Fibroblast of the aortic adventitia (primary cell): ENCODE measurements around the gene ATP13A2. TPM values are rescaled to one million over a fixed set of nuclear protein-coding genes. Genes with fewer than 3 reads are reported as not detected.
"Not testable (repeated sequence)": the region's sequence is repeated elsewhere in the genome, so short reads cannot be mapped to it uniquely, and the experiment has no call there.

Experiments used
- DNase-seq: peaks from one replicate; pipeline ENCODE4 v3.0.0-alpha.2; 2010; ENCODE audit warnings: low read depth
- H3K4me3 ChIP-seq: 2 replicates; pipeline ENCODE4 v1.5.1; 2011; ENCODE audit warnings: low read depth, mild to moderate bottlenecking, control low read depth, low read length, moderate library complexity
- total RNA-seq: library from RNA; depleted of rRNA; stranded (reverse); fragments of >200 nt; gene quantifications from 2 replicates; pipeline ENCODE4 v1.2.3, GENCODE V29; 2012; ENCODE audit warnings: low replicate concordance
- TF ChIP-seq, protein P1 (sequence below): IDR thresholded peaks from 2 replicates; pipeline ENCODE4 v1.5.1; 2011; ENCODE audit warnings: mild to moderate bottlenecking, low read length, control low read depth, inconsistent platforms; ENCODE audit not compliant: insufficient read depth

The ATP13A2 gene
- total RNA-seq, 1 donor: 18.4 TPM

DNA sequence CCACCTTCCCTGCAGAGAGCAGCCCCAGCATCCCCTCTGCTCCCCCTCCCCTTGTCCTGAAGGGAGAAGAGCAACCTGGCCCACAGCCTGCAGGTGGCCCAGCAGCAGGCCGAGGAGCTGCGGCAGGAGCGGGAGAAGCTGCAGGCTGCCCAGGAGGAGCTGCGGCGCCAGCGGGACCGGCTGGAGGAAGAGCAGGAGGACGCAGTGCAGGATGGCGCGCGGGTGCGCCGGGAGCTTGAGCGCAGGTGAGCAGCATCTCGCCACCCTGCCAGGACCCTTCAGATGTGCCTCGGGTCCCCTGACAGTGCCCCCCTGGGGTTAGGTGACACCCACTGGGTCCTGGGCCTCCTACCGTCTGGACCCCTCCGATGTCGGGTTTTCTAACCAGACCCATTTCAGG lies 67.7 kb downstream of the ATP13A2 start:
- no peak for DNase-seq
- TF ChIP-seq, protein P1, sequence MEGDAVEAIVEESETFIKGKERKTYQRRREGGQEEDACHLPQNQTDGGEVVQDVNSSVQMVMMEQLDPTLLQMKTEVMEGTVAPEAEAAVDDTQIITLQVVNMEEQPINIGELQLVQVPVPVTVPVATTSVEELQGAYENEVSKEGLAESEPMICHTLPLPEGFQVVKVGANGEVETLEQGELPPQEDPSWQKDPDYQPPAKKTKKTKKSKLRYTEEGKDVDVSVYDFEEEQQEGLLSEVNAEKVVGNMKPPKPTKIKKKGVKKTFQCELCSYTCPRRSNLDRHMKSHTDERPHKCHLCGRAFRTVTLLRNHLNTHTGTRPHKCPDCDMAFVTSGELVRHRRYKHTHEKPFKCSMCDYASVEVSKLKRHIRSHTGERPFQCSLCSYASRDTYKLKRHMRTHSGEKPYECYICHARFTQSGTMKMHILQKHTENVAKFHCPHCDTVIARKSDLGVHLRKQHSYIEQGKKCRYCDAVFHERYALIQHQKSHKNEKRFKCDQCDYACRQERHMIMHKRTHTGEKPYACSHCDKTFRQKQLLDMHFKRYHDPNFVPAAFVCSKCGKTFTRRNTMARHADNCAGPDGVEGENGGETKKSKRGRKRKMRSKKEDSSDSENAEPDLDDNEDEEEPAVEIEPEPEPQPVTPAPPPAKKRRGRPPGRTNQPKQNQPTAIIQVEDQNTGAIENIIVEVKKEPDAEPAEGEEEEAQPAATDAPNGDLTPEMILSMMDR: no peak
- no peak overlapping the region for H3K4me3 ChIP-seq

DNA sequence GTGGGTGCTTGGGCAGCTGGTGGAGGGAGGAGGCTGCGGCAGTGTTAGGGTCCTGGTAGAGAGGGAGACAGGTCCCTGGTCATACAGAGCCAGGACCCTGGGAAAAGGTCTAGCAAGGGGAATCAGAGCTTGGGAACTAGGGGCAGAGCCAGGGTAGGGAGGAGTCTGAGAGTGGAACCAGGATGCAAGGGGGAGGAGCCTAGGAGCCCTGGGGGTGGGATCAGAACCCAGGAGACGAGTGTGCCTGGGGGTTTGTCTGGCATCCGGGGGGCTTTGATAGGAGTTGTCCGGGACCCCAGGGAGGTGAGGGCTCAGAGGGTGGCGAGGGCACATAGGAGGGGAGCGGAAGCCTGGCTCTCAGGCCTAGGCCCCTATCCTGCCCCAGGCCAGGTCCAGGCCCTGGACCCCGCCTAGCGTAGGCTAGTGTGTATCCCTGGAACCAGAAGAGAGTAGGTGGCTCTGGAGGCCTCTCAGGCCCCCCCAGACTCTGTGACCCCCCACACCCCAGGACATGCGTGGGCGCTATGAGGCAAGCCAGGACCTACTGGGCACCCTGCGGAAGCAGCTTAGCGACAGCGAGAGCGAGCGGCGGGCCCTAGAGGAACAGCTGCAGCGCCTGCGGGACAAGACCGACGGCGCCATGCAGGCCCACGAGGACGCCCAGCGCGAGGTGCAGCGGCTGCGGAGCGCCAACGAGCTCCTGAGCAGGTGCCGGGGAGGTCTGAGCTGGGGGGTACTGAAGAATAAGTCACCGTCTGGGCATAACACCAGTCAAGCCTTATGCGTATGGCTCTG lies 72.1 kb downstream of the ATP13A2 start:
- not testable (repeated sequence) for H3K4me3 ChIP-seq, DNase-seq

DNA sequence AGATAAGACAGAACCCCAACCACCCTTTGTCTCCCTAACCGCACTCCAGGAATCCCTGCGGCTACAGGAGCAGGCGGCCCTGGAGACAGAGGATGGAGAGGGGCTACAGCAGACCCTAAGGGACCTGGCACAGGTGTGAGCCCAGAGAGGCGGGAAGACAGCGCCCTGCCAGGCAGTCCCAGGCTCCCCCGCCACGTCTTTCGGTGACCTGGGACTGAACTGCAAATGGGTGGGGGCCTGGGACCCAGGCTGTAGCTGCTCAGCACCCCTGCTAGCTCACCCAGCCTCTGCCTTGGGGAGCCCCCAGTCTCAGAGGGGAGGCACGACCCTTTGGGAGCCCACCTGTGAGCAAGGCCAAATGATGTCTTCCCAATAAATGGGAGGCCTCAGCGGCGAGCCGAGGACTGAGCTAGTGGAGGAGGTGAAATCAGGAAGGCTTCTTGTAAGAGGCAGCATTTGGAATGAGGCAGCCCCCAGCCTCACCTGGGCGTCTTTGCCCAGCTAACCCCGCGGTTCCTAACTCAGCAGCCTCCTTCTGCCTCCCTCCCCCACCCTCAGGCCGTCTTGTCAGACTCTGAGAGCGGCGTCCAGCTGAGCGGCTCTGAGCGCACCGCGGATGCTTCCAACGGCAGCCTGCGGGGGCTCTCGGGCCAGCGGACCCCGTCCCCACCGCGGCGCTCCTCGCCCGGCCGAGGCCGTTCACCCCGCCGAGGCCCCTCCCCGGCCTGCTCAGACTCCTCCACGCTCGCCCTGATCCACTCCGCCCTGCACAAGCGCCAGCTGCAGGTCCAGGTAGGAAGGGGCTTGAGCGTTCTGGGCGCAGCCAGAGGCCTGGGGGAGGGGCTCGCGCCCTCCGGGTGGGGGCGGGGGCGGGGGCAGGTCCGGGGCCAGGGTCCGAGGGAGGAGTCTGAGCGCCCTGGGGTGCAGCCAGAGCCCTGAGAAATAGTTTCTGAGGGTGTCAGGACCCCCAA lies 73.1 kb downstream of the ATP13A2 start:
- TF ChIP-seq, protein P1: no peak
- no peak overlapping the region for H3K4me3 ChIP-seq
- no peak for DNase-seq

DNA sequence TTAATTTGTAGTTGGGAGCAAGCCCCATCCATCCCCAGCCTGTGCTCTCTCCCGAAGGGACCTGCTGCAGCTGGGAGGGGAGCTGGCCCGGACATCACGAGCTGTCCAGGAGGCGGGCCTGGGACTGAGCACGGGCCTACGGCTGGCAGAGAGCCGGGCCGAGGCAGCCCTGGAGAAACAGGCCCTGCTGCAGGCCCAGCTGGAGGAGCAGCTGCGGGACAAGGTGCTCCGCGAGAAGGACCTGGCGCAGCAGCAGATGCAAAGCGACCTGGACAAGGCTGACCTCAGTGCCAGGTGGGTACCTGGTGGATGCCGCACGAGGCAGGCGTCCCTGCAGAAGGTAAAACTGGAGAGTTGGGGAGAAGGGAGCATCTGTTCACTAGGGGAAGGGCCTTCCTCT lies 75.1 kb downstream of the ATP13A2 start:
- H3K4me3 ChIP-seq, DNase-seq: not testable (repeated sequence)

Other genes starting within 250 kb of the ATP13A2 start
- gene RNU1-2, start 115.9 kb downstream of the ATP13A2 start, total RNA-seq: under 0.01 and 2,882 TPM in 2 replicates
- gene CROCC, start 90.0 kb downstream of the ATP13A2 start, total RNA-seq: 8.9 and 68.8 TPM in 2 replicates
- 47.7 and 60.3 TPM in 2 replicates for gene MFAP2, start 31.3 kb downstream of the ATP13A2 start, total RNA-seq
- gene SDHB, start 42.1 kb upstream of the ATP13A2 start, total RNA-seq: 48.4 and 106 TPM in 2 replicates
- 0.09 and 0.16 TPM in 2 replicates for gene PADI2, start 107.5 kb upstream of the ATP13A2 start, total RNA-seq
- gene PADI1, start 193.2 kb upstream of the ATP13A2 start, total RNA-seq: 0.09 TPM in 1 of 2 replicates, not detected in the other
- gene PADI3, start 237.2 kb upstream of the ATP13A2 start, total RNA-seq: not detected in 2 replicates